HFF-Myc (cell line): Measurements from ENCODE around the gene GSTO1.

Source experiments
- DNase-seq: peaks from one replicate; pipeline ENCODE4 v3.0.0-alpha.2; 2011; ENCODE audit warnings: low read depth; ENCODE audit errors: extremely low read depth
- H3K4me3 ChIP-seq: replicated peaks from 2 replicates; pipeline ENCODE4 v1.5.1; 2011; ENCODE audit warnings: low read depth, mild to moderate bottlenecking, control low read depth, low read length
- TF ChIP-seq, protein P1 (sequence below): IDR thresholded peaks from 2 replicates; pipeline ENCODE4 v1.5.1; 2012; ENCODE audit warnings: mild to moderate bottlenecking, low read depth, low read length, control low read depth; ENCODE audit errors: missing control alignments

Gene GSTO1

DNA sequence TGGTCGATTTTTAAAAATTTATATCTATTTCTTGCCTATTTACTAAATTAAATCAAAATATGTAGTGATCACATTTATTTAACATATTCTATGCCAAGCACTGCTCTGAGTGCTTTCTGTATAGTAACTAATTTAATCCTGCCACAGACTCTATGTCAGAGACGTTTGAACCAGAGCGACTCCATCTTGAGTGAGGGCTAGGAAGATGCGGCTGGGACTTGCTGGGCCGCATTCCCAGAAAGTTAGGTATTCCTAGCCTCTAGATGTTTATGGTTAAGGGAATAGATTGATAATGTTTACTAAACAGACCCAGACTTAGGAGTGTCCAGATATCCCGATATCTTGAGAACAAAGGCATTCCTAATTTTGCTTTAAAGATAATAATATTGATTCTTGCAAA, 3.2 kb upstream of the GSTO1 start:
- no peak overlapping the region for H3K4me3 ChIP-seq
- TF ChIP-seq, protein P1, sequence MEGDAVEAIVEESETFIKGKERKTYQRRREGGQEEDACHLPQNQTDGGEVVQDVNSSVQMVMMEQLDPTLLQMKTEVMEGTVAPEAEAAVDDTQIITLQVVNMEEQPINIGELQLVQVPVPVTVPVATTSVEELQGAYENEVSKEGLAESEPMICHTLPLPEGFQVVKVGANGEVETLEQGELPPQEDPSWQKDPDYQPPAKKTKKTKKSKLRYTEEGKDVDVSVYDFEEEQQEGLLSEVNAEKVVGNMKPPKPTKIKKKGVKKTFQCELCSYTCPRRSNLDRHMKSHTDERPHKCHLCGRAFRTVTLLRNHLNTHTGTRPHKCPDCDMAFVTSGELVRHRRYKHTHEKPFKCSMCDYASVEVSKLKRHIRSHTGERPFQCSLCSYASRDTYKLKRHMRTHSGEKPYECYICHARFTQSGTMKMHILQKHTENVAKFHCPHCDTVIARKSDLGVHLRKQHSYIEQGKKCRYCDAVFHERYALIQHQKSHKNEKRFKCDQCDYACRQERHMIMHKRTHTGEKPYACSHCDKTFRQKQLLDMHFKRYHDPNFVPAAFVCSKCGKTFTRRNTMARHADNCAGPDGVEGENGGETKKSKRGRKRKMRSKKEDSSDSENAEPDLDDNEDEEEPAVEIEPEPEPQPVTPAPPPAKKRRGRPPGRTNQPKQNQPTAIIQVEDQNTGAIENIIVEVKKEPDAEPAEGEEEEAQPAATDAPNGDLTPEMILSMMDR = no peak
- DNase-seq = no peak

DNA sequence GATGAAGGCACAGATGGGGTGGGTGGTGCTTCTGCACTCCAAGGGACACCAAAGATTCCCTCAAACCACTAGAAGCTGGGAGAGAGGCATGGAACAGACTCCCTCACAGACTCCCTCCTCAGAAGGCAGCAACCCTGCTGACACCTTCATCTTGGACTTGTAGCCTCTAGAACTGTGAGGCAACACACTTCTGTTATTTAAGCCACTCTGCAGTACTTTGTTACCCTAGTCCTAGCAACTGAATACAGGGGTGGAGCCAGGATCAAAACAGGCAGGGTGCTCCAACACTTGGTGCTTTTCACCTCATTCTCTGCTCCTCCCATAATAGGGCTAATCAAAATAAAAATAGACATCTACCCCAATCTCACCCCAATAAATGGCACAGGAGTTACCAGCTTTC, 2.3 kb upstream of the GSTO1 start:
- no peak for DNase-seq
- H3K4me3 ChIP-seq = no peak overlapping the region
- TF ChIP-seq, protein P1 = no peak

DNA sequence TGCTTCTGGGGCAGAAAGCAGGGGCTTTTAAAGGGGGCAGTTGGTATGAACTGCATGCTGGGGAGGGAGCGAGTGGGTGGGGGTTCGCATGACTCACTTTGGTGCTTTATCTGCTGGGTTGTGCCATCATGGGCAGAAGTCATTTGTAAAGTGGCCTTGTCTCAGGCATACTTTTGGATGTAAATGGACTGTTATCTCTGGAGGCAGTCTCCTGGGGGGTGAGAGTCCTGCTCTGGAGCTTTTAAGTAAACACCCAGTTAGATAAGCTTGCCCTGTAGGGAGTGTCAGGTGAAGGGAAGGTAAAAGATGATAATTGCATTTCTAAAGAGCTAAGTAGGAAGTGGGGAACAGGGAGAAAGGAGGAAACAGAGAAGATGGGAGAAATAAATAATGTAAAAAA, 1.6 kb upstream of the GSTO1 start:
- H3K4me3 ChIP-seq = no peak overlapping the region
- TF ChIP-seq, protein P1 = no peak
- no peak for DNase-seq

DNA sequence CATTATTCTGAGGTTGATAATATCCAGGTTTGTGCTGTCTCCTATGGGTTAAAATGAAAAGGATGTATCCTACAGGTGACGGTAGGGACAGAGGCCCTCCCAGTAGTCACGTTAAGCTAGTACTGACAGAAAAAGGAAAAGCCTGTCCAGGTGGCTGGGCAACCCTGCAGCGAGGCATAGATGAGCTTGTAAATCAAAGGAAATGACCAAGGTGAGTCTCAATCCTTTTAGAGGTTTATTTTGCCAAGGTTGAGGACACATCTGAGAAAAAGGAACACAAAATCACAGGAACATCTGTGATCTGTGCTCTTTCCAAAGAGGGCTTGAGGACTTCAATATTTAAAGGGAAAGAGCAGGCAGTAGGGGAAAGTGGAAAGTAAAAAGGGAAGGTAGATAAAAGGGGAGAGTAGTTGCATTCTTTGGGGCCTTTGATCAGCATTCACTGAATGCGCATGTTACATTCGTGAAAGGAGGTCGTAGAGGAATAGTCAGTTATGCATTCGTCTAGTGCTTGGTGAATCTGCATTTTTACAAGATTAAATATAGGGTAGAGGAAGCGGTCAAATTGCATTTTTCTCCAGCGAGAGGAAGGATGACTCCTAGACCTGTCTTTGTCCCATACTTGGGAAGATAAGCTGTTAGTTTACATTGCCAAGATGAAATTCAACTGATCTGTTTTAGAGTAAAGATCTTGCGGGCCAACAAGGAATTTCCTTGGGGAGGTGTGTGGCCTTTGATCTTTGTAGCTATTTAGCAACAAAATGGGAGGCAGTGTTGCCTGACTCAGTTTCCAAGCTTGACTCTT, 884 bp upstream of the GSTO1 start:
- no peak for DNase-seq
- H3K4me3 ChIP-seq = peak overlapping the region; percentile 84
- TF ChIP-seq, protein P1 = no peak

DNA sequence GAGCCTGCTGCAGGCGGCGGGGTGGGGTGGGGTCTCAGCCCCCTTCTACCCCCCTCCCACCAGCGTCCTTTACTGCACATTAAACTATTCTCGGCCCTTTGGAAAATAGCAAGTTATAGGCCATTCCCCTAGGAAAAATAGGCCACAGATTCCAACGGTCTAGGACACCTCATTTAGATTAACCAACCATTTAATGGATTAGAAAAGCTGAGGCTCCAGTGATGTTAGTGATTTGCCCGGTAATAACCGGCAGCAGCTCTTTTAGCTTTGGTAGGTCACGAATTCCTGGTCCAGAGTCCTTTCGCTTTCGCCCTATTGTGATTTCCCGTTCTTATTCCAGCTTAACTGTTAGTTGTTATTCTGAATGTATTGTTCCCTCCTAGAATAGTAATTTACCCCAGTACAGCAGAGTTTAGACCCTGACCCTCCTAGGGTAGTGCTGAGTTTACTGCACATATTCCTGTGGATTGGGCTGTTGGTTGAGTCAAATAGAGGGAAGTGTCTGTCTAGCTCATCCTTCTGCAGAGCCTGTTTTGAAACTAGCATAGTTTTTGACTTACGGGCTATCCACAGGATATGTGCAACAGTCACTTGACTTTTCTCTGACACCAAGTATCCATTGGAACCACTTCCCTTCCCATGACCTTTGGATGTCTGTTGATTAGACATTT, 754 bp downstream of the GSTO1 start:
- no peak for DNase-seq
- peak overlapping the region; percentile 84 for H3K4me3 ChIP-seq
- TF ChIP-seq, protein P1 = no peak

DNA sequence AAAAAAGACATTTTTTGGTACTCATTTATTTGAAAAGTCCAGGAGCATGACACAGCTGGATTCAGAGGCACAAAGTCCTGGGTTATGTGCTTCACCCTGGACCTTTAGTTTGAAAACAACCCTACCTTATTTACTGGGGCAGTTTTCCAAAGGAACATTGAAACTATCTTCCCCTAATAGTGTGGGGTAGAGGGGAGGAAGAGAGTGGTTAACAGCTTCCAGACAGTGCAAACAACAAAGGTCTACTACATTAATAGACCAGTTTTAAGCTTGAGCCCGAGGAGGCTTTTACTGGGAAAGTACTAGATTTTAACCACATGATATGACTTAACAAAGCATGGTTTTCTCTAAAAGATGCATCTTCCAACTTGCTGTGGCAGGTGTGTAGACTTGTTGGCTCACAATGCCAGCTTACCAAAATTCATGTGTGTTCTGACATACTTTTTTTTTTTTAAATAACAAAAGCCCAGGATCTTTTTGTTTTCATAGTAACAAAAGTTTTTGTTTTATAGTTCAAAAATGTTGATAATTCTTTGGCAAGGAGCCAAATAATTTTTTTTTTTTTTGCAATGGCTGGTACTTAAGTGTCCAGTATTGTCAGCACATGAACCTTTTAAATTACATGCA, 1.8 kb downstream of the GSTO1 start:
- TF ChIP-seq, protein P1 = no peak
- H3K4me3 ChIP-seq = peak overlapping the region; percentile 84
- no peak for DNase-seq
